Gastroesophageal sphincter (tissue), 3 donors: ENCODE results near the gene CACNA1F.

ENCODE experiments used
- POLR2A ChIP-seq, 2 donors: fragments of 450-650 bp; IDR thresholded peaks; one replicate each; pipeline ENCODE4 v1.6.1; 2017; ENCODE audit warnings: antibody characterized with exemption in 2 of 2, mild to moderate bottlenecking in 2 of 2, moderate library complexity in 1 of 2
- TF ChIP-seq, protein P1 (sequence below), 4 experiments: fragments of 200-600 bp in 2 of 4; fragments of 450-650 bp in 2 of 4; sonication (generic) in 1 of 4; IDR thresholded peaks; one replicate each; pipeline ENCODE4 v1.5.1; 2017 to 2019; ENCODE audit warnings: antibody characterized with exemption in 4 of 4, mild to moderate bottlenecking in 2 of 4, moderate library complexity in 2 of 4

DNA sequence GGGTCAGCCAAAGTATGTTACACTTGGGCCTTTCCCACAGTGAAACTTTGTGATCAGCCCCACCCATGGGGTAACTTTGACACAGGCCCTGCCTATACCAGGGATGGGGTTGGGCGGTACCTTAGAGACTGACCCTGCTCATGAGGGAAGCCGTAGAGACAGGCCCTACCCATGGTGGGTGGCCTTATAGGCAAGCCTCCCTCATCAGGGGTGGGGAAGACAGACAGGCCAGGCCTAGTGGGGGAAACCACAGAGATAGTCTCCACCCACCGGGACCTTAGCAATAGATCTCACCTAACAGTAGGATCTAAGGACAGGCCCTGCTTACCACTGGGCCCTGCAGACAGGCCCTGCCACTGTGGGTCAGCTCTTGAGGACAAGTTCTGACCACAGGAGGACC is 54.6 kb downstream of the CACNA1F start:
- TF ChIP-seq, protein P1, sequence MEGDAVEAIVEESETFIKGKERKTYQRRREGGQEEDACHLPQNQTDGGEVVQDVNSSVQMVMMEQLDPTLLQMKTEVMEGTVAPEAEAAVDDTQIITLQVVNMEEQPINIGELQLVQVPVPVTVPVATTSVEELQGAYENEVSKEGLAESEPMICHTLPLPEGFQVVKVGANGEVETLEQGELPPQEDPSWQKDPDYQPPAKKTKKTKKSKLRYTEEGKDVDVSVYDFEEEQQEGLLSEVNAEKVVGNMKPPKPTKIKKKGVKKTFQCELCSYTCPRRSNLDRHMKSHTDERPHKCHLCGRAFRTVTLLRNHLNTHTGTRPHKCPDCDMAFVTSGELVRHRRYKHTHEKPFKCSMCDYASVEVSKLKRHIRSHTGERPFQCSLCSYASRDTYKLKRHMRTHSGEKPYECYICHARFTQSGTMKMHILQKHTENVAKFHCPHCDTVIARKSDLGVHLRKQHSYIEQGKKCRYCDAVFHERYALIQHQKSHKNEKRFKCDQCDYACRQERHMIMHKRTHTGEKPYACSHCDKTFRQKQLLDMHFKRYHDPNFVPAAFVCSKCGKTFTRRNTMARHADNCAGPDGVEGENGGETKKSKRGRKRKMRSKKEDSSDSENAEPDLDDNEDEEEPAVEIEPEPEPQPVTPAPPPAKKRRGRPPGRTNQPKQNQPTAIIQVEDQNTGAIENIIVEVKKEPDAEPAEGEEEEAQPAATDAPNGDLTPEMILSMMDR (IDR thresholded peaks at IDR 0.05) = no peak
- no peak for TF ChIP-seq POLR2A (IDR thresholded peaks at IDR 0.05)
